MCF 10A (cell line): ENCODE measurements around the gene POU3F1. TPM values are rescaled to one million over a fixed set of nuclear protein-coding genes. Genes with fewer than 3 reads are reported as not detected.

ENCODE experiments used
- BruUV-seq: library from RNA; stranded (reverse); fragments of 400-500 nt; replicated peaks from 2 replicates; lab custom pipeline; 2021; lab: Mats Ljungman, UMichigan
- CTCF ChIA-PET: fragments of 300-600 bp; sonication (Branson Sonifier 250); formaldehyde crosslinking; extraction: SDS; loops from one replicate; lab custom pipeline; 2021; ENCODE audit warnings: antibody characterized with exemption, inconsistent platforms; lab: Yijun Ruan, JAX
- POLR2A ChIA-PET: fragments of 300-600, 350-650 bp; sonication (Branson Sonifier 250); formaldehyde crosslinking; extraction: SDS; loops from one replicate; lab custom pipeline; 2020; ENCODE audit warnings: antibody characterized with exemption, inconsistent platforms; lab: Yijun Ruan, JAX
- DNase-seq: peaks from one replicate; pipeline ENCODE4 v3.0.0-alpha.2; 2018; ENCODE audit not compliant: unreplicated experiment
- H3K27ac Mint-ChIP-seq: one replicate; pipeline ENCODE4 v1.8.0; 2022; ENCODE audit warnings: mild to moderate bottlenecking, low read depth, mixed read lengths; ENCODE audit not compliant: unreplicated experiment
- H3K27me3 Mint-ChIP-seq: one replicate; pipeline ENCODE4 v1.8.0; 2022; ENCODE audit warnings: mixed read lengths; ENCODE audit not compliant: insufficient read depth, unreplicated experiment
- H3K36me3 Mint-ChIP-seq: one replicate; pipeline ENCODE4 v1.8.0; 2022; ENCODE audit warnings: mild to moderate bottlenecking, moderate library complexity, mixed read lengths; ENCODE audit not compliant: insufficient read depth, unreplicated experiment
- H3K4me1 Mint-ChIP-seq: one replicate; pipeline ENCODE4 v1.8.0; 2022; ENCODE audit warnings: mixed read lengths; ENCODE audit not compliant: insufficient read depth, unreplicated experiment
- H3K4me3 Mint-ChIP-seq: one replicate; pipeline ENCODE4 v1.8.0; 2022; ENCODE audit warnings: mild to moderate bottlenecking, moderate library complexity, mixed read lengths; ENCODE audit not compliant: unreplicated experiment
- H3K9me3 Mint-ChIP-seq: one replicate; pipeline ENCODE4 v1.8.0; 2022; ENCODE audit warnings: mixed read lengths; ENCODE audit not compliant: unreplicated experiment
- CTCF ChIP-seq: fragments of 200-600 bp; IDR thresholded peaks from one replicate; pipeline ENCODE4 v1.8.0; 2022; ENCODE audit warnings: antibody characterized with exemption, mild to moderate bottlenecking; ENCODE audit not compliant: unreplicated experiment
- intact Hi-C: fragments of 100-400 bp; cut with micrococcal nuclease; formaldehyde crosslinking; loops from 2 replicates; pipeline ENCODE4 v1.14.1; 2022
- total RNA-seq: library from RNA; stranded (reverse); gene quantifications from 2 replicates; pipeline ENCODE4 v1.2.3, GENCODE V29; 2022

The POU3F1 gene
- total RNA-seq, 1 experiment from 2014 or later, result 0.14 TPM

GRCh38 chr1:38062361-38063288 lies 16.0 kb upstream of the POU3F1 start:
- CTCF ChIA-PET, result interaction anchor here (0.6 to 1.3 kb wide), 4 partner anchors 29 to 745 kb away, joined by 3 to 6 read pairs (median 4); no protein-coding TSS in a partner anchor

GRCh38 chr1:38061883-38062328 lies 15.3 kb upstream of the POU3F1 start:
- Mint-ChIP-seq H3K36me3 (peaks cover 7% of the 10 kb centered on the region), H3K27ac (no peak overlapping the region), H3K9me3 (no peaks in the 10 kb centered on the region), H3K27me3 (no peaks in the 10 kb centered on the region), H3K4me3 (no peak overlapping the region), H3K4me1 (peaks cover 6% of the 10 kb centered on the region)
- ChIA-PET CTCF (interaction anchor here (0.9 to 1.0 kb wide), 2 partner anchors 29 to 53 kb away, joined by 3 to 4 read pairs; no protein-coding TSS in a partner anchor), POLR2A (interaction anchor here (1.0 kb wide), 2 partner anchors 15 to 63 kb away, joined by 3 read pairs; no protein-coding TSS in a partner anchor)
- DNase-seq, result no peak
- BruUV-seq, result no TSS peak
- TF ChIP-seq CTCF, result no peak
- intact Hi-C loops, result loop anchor here (5.0 kb wide), 1 partner anchor 35 kb away; no protein-coding TSS in a partner anchor

More at GRCh38 chr1:38062361-38063288, 16.0 kb upstream of the POU3F1 start:
- Mint-ChIP-seq H3K4me3 (no peak overlapping the region), H3K27me3 (no peaks in the 10 kb centered on the region), H3K36me3 (peaks cover 7% of the 10 kb centered on the region), H3K27ac (no peak overlapping the region), H3K4me1 (peaks cover 6% of the 10 kb centered on the region), H3K9me3 (no peaks in the 10 kb centered on the region)
- no TSS peak for BruUV-seq
- intact Hi-C loops, result loop anchor here (5.0 kb wide), 1 partner anchor 35 kb away; no protein-coding TSS in a partner anchor
- TF ChIP-seq CTCF, result no peak
- POLR2A ChIA-PET, result interaction anchor here (1.0 to 1.1 kb wide), 3 partner anchors 15 to 62 kb away, joined by 3 read pairs; no protein-coding TSS in a partner anchor
- no peak for DNase-seq

GRCh38 chr1:38061290-38061689 lies 14.7 kb upstream of the POU3F1 start:
- no peak overlapping the region for H3K27ac Mint-ChIP-seq
- peaks cover 5% of the 10 kb centered on the region for H3K36me3 Mint-ChIP-seq
- no TSS peak for BruUV-seq
- CTCF ChIA-PET, result interaction anchor here (0.9 kb wide), 1 partner anchor 53 kb away, joined by 4 read pairs; no protein-coding TSS in a partner anchor
- intact Hi-C loops, result loop anchor here (5.0 kb wide), 1 partner anchor 34 kb away; no protein-coding TSS in a partner anchor
- H3K27me3 Mint-ChIP-seq, result no peaks in the 10 kb centered on the region
- no peak overlapping the region for H3K4me3 Mint-ChIP-seq
- no peak for DNase-seq
- peaks cover 6% of the 10 kb centered on the region for H3K4me1 Mint-ChIP-seq
- POLR2A ChIA-PET, result interaction anchor here (1.0 kb wide), 1 partner anchor 63 kb away, joined by 3 read pairs; no protein-coding TSS in a partner anchor
- H3K9me3 Mint-ChIP-seq, result no peaks in the 10 kb centered on the region
- no peak for TF ChIP-seq CTCF

GRCh38 chr1:38060498-38060897 lies 13.9 kb upstream of the POU3F1 start:
- Mint-ChIP-seq H3K9me3 (no peaks in the 10 kb centered on the region), H3K4me1 (peaks cover 6% of the 10 kb centered on the region), H3K27me3 (peaks cover 2% of the 10 kb centered on the region), H3K4me3 (no peak overlapping the region), H3K27ac (no peak overlapping the region), H3K36me3 (no peaks in the 10 kb centered on the region)
- ChIA-PET POLR2A (interaction anchor here (1.4 kb wide), 1 partner anchor 12 kb away, joined by 3 read pairs; no protein-coding TSS in a partner anchor), CTCF (no interaction called here)
- intact Hi-C loops, result loop anchor here (5.0 kb wide), 1 partner anchor 33 kb away; no protein-coding TSS in a partner anchor
- BruUV-seq, result no TSS peak
- TF ChIP-seq CTCF, result no peak
- no peak for DNase-seq
